Bone marrow (tissue), 2 donors: ENCODE data around the gene ZNF594.
"Not testable (repeated sequence)": the region's sequence is repeated elsewhere in the genome, so short reads cannot be mapped to it uniquely, and the experiment has no call there.

Experiments used
- DNase-seq, 2 donors: peaks; one replicate each; lab custom pipeline; 2025; lab: John Stamatoyannopoulos, UW

Gene ZNF594

DNA sequence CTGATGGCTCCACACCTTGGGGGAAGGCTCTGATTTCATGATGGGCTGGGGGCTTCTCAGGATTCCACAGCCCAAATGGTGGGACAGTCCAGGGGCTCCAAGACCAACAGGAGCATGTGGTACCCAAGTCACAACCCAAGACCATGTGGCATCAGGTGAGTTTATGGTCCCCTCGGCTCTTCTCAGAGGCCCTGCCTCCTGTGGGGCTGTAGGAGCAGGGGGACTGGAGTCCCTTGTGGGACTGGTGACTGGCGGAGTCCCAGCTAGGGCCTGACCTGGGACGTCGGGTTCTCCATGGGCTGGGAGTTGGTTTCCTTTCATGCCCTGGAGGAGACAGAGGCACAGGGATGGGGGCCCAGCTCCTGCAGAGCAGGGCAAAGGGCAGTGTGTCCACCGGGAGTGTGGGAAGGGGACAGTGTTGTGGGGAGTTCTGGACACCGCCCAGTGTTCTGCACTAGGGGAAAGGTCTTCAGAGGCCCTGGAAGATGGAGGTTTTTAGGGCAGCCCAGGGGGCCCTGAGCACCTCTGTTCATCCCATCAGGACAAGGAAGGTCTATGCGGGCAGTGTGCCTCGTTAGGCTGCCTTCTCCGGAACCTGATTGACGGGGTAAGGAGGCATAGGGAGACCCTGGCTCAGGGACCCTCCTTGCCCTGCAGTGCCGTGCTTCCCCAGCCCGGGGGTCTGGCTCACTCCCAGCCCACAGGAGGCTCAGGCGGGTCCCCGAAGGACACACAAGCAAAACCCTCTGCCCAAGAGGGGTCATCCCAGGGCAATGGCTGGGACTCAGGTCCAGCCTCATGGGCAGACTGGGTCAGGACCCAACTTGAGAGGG is 54.9 kb downstream of the ZNF594 start:
- DNase-seq = not testable (repeated sequence)

- DNase-seq = no peak
These were observed 55.7 kb downstream of the ZNF594 start for GRCh38 chr17:5135726-5136579.

DNA sequence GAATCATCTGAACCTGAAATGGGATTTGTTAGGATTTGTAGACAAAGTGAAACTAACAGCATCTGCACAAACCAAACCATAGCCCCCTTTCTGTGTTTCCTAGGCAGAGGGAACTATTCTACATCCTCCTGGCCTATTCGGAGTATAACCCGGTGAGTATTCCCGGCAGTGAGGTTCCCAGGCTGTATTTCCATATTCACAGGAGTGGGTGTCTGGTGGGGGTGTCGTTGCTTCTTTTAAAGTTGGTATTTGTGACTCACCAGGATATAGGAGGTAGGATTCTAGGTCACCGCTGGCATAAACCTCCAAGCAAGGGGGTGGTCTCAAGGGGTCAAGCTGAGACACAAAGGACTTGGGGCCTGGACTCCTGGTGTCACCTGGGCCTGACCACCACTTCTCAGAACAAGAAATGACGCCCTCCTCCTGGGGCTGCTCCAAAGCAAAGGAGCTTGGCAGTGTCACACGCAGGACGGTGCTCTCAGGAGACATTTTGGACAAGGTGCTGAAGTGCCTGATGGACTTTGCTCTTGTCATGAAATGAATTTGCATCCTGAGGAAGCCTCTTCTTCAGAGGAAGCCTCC is 56.4 kb downstream of the ZNF594 start:
- DNase-seq = not testable (repeated sequence)

DNA sequence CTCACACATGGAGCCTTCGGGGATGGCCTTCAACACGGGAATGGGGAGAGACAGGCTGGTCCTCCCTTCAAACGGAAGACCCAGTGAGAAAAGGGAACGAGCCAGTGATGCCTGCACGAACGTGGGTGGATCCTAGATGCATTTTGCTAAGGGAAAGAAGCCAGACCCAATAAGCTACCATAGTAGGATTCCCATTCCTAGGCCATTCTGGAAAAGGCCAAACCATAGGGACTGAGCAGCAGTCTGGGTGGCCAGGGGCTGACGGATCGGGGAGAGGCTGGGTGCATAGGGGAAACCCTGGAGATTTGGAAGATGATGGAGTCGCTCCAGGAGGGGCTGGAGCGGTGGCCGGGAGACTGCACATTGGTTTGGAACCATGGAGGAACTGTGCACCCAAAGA is 57.1 kb downstream of the ZNF594 start:
- not testable (repeated sequence) for DNase-seq

GRCh38 chr17:5133961-5134360 is 57.7 kb downstream of the ZNF594 start:
- not testable (repeated sequence) for DNase-seq

DNA sequence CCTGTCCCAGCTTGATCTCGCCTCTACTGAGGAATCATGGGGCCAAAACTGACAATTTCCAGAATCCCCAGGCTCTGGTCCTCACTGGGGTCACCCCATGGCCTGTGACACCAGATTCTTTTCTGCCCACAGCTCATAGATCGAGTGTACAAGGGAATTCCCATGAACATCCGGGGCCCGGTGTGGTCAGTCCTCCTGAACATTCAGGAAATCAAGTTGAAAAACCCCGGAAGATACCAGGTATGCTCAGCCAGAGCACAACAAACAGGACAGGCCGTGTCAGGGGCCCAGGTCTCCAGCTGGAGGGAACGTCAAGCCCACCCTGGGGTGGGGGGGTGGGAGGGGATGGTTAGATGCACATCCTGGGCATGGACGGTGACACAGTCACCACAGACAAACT is 58.4 kb downstream of the ZNF594 start:
- no peak for DNase-seq

DNA sequence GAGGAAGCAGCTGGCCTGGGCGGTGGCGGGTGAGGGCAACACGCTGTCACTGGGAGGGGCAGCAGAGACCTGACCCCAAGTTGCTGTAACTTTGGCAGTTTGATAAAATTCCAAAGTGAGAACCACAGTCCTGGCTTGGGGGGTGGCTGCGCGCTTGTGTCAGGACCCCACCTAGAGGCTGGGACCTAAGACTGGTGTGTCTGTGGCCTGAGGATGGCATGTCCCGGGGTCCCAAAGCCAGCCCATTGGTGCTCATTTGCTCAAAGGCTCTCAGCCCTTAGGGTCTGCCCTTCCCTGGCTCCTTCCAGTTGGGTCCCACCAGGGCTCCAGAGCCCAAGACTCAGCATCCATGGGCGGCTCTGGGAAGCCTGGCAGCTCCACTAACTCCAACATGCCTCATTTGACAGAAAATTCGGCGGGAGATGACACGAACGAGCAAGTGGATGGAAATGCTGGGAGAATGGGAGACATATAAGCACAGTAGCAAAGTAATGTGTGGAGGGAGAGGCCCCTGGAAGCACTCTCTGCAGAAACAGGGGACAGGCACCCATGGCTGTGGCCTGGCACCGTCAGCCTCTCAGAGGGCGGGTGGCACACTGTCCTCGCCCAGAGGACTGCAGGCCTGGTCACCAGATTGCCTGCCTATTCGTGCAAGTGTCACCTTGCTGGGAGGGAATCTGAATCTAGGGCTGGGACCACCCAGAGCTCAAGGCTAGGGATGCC is 59.0 kb downstream of the ZNF594 start:
- not testable (repeated sequence) for DNase-seq

GRCh38 chr17:5131799-5132502 is 59.7 kb downstream of the ZNF594 start:
- DNase-seq = not testable (repeated sequence)

- DNase-seq = no peak
These were observed 60.4 kb downstream of the ZNF594 start for GRCh38 chr17:5131146-5131715.

DNA sequence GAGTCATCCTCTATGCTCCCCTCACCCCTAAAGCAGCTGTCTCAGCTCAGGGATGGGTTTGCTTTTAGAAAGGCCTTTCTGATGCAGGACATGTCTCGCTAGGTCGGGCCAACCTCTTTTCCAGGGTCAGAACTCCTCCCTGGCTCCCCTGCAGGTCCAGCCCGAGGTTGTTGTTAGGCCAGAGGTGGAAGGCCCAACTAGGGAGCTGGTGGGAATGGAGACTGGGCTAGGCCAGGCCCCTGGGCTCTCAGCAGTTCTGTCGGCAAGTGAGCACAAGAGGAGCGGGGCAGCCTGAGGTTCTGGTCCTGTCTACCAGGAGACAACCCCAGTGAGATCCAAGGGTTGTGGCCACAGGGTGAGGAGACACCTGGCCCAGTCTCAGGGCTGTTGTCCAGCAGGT is 61.0 kb downstream of the ZNF594 start:
- DNase-seq = not testable (repeated sequence)

DNA sequence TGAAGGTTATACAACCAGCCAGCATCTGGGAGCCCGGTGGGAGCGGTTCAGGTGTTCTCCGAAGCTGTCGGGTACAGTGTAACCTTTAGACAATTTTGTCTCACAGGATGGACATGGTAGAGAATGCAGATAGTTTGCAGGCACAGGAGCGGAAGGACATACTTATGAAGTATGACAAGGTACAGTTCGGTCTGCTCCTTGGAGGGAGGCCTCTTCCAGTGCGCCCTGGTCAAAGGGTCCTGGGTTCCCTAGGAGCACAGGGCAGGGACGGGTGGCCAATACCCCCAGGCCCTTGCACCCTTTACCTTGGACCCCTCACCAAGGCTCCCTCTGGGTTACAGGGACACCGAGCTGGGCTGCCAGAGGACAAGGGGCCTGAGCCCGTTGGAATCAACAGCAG is 61.4 kb downstream of the ZNF594 start:
- not testable (repeated sequence) for DNase-seq

- not testable (repeated sequence) for DNase-seq
These were observed 61.9 kb downstream of the ZNF594 start for GRCh38 chr17:5129770-5130169.
